ENCODE measurements around the gene ABHD17A. TPM values are rescaled to one million over a fixed set of nuclear protein-coding genes. Genes with fewer than 3 reads are reported as not detected.

Gene ABHD17A
- total RNA-seq, 2 donors from 2014 or later = 92.6 to 99.5 TPM

DNA sequence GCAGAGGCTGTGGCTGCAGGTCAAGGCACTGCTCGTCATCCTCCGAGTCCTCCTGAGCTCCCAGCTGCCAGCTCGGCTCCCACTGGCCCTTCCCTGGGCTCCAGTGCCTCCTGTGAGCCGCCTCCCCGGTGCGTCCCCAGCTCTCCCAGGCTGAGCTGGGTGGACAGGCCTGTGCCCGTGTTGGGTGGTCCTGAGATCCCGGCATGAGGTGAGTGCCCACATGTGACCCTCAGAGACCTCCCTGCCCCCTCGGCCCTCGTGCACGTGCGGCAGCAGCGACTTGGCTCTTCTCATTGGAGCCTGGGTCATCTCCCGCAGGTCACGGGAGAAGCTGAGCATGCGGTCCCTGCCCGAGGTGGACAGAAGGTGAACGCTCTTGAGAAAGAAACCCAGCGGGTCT lies 35.3 kb upstream of the ABHD17A start:
- Histone ChIP-seq H3K4me3 (no peak overlapping the region), H3K27ac (no peak overlapping the region), H3K4me1 (no peaks in the 10 kb centered on the region), H3K36me3 (peaks cover 49% of the 10 kb centered on the region), H3K27me3 (no peaks in the 10 kb centered on the region), H3K9me3 (no peaks in the 10 kb centered on the region)
- DNase-seq (ENCODE audit: low spot score) = no peak
- TF ChIP-seq, protein P1, sequence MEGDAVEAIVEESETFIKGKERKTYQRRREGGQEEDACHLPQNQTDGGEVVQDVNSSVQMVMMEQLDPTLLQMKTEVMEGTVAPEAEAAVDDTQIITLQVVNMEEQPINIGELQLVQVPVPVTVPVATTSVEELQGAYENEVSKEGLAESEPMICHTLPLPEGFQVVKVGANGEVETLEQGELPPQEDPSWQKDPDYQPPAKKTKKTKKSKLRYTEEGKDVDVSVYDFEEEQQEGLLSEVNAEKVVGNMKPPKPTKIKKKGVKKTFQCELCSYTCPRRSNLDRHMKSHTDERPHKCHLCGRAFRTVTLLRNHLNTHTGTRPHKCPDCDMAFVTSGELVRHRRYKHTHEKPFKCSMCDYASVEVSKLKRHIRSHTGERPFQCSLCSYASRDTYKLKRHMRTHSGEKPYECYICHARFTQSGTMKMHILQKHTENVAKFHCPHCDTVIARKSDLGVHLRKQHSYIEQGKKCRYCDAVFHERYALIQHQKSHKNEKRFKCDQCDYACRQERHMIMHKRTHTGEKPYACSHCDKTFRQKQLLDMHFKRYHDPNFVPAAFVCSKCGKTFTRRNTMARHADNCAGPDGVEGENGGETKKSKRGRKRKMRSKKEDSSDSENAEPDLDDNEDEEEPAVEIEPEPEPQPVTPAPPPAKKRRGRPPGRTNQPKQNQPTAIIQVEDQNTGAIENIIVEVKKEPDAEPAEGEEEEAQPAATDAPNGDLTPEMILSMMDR (IDR thresholded peaks at IDR 0.05) = no peak

DNA sequence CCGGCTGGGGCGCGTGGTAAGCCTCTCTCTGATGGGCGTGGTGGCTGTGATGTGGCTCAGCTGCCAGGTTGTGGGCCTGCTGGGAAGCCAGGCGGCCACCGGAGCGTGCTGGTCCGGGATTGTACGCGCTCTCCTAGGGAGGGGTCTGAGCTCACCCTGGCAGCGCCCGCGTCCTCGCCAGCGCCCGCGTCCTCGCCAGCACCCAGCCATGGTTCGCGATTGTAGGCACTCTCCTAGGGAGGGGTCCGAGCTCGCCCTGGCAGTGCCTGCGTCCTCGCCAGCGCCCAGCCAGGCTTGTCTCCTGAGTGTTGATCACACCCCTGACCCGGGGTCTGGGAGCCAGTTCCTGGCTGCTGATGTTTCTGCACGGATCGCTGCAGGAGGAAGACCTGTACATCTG lies 33.7 kb upstream of the ABHD17A start:
- H3K27ac ChIP-seq = no peak overlapping the region
- H3K36me3 ChIP-seq = peaks cover 40% of the 10 kb centered on the region

DNA sequence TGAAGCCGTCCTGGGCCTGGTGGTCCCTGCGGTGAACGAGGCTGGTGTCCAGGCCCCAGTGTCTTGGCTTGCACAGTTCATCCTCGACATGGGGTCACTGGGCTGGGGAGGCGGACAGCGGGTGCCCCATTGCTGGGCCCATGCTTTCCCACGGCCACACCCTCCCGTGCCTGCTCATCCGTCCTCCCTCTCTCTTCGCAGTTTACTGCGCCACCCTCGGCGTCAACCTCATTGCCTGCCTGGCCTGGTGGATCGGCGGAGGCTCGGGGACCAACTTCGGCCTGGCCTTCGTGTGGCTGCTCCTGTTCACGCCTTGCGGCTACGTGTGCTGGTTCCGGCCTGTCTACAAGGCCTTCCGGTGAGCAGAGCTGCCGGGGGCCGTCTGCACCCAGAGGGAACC lies 32.6 kb upstream of the ABHD17A start:
- TF ChIP-seq, protein P1 (IDR thresholded peaks at IDR 0.05) = no peak
- Histone ChIP-seq H3K27ac (no peak overlapping the region), H3K9me3 (no peaks in the 10 kb centered on the region), H3K36me3 (peaks cover 42% of the 10 kb centered on the region), H3K4me3 (no peak overlapping the region), H3K27me3 (no peaks in the 10 kb centered on the region), H3K4me1 (no peaks in the 10 kb centered on the region)
- DNase-seq (ENCODE audit: low spot score) = no peak

More for the DNA sequence above, 33.7 kb upstream of the ABHD17A start:
- Histone ChIP-seq H3K9me3 (no peaks in the 10 kb centered on the region), H3K4me3 (no peak overlapping the region), H3K4me1 (no peaks in the 10 kb centered on the region), H3K27me3 (no peaks in the 10 kb centered on the region)
- TF ChIP-seq, protein P1 (IDR thresholded peaks at IDR 0.05) = no peak
- no peak for DNase-seq (ENCODE audit: low spot score)

DNA sequence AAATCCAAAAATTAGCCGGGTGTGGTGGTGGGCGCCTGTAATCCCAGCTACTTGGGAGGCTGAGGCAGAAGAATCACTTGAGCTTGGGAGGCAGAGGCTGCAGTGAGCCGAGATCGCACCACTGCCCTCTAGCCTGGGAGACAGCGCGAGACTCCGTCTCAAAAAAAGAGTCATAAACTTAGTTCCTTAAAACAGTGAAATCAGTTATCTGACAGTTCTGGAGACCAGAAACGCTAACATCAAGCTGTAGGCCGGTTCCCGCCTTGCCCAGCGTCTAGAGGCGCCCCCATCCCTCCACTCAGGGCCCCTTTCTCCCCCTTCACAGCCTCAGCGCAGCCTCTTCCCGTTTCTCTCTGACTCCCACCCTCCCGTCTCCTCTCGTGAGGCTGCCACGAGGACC lies 31.9 kb upstream of the ABHD17A start:
- Histone ChIP-seq H3K36me3 (peaks cover 40% of the 10 kb centered on the region), H3K4me3 (no peak overlapping the region), H3K27me3 (no peaks in the 10 kb centered on the region)

DNA sequence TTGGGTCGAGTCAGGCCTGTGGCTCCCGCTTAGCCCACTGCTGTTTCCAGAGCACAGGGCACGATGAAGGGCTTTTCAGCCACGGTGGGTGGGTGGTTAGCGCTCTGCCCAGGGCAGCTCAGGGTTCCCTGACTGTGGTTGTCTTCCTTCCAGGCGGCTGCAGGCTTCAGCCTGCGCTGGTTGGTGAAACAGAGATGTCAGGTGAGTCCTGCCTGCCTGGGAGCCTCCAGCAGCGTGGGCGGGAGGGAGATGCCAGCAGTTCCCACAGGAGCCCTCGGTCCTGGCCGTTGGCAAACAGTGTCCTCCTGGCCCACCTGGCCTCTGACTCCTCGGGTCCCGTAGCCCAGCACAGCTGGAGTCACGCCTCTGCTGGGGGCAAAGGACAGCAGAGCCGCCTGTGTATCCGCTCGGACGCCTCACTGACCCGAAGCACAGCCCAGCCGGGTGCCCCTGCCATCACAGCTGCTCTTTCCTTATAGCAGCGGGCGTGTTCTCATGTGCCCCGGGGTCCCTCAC lies 29.6 kb upstream of the ABHD17A start:
- H3K27me3 ChIP-seq = no peaks in the 10 kb centered on the region
- TF ChIP-seq, protein P1 (IDR thresholded peaks at IDR 0.05) = no peak
- H3K4me3 ChIP-seq = no peak overlapping the region
- peaks cover 29% of the 10 kb centered on the region for H3K36me3 ChIP-seq
- no peaks in the 10 kb centered on the region for H3K9me3 ChIP-seq
- no peaks in the 10 kb centered on the region for H3K4me1 ChIP-seq
- no peak for DNase-seq (ENCODE audit: low spot score)
- no peak overlapping the region for H3K27ac ChIP-seq

More for the DNA sequence above, 31.9 kb upstream of the ABHD17A start:
- DNase-seq (ENCODE audit: low spot score) = no peak
- TF ChIP-seq, protein P1 (IDR thresholded peaks at IDR 0.05) = no peak
- no peak overlapping the region for H3K27ac ChIP-seq
- no peaks in the 10 kb centered on the region for H3K9me3 ChIP-seq
- no peaks in the 10 kb centered on the region for H3K4me1 ChIP-seq

Measured in right atrium auricular region (tissue), 2 donors.